ENCODE results near the gene CDKN2A. TPM values are rescaled to one million over a fixed set of nuclear protein-coding genes. Genes with fewer than 3 reads are reported as not detected.
A peak's percentile ranks its signal among the peaks of the same experiment; 100 is the strongest.

The CDKN2A gene
- total and polyA plus RNA-seq, 7 experiments from 2014 or later = 0.43 to 21.7 (median 0.95) TPM; not detected in 2

DNA sequence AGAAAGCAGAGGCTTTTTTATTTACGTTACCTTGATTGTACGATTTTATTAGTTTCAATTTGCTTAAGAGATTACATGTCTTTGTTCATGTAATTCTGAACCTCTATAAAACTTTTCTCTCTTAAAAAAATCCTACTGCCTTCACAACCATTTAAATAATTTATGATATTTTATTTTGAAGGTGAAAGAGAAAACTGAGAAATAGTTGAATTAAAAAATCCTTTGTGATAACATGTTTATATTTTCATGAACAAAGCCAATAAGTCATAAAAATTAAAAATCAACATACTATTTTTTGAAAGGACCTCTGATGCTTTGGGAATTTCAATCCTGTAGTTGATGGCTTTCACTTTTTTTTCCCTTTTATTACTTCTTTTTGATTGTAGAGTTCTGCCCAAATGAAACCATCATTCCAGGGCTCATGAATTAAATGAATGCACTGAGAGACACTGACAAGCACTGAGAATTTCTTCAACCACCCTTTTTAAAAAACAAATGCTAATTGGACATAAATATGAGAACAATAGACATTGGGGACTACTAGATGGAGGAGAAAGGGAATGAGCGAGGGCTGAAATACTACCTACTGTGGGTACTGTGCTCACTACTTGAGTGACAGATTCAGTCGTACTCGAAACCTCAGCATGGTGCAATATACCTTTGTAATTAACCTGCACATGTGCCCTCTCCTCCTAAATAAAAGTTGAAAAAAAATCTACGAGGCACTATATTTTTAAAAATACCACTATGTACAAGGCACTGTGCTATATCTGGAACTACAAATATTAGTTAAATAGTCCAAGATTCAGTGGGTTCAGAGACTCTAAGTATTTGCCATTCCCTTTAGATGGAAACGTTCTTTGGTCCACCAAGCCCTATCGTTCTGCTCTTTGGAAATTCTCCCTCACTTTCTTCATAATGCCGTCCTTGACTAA is 5.9 kb downstream of the CDKN2A start:
- H3K4me3 ChIP-seq (ENCODE audit: low read length) = no peak overlapping the region
- H3K4me1 ChIP-seq (ENCODE audit: control insufficient read depth in 2 of 2, insufficient read depth in 2 of 2, low read length in 2 of 2) = peaks cover under 1 to 7% of the 10 kb centered on the region in 2 donors
- no peak overlapping the region for H3K27ac Mint-ChIP-seq
- peaks cover 0 to 28% (median 6%) of the 10 kb centered on the region in 11 donors for H3K9me3 Mint-ChIP-seq
- H3K9me3 ChIP-seq (ENCODE audit: control insufficient read depth in 2 of 3, low read length in 3 of 3) = peaks cover 0 to 9% (median 0%) of the 10 kb centered on the region in 3 experiments
- no peak for ATAC-seq
- POLR2A ChIA-PET = no interaction called here
- peaks cover 0 to 24% (median 5%) of the 10 kb centered on the region in 5 donors for H3K36me3 Mint-ChIP-seq
- CTCF ChIA-PET = no interaction called here
- peaks cover 0 to 46% of the 10 kb centered on the region in 2 donors for H3K27me3 ChIP-seq (ENCODE audit: control insufficient read depth in 2 of 2, insufficient read depth in 2 of 2, low read length in 2 of 2)
- H3K27me3 Mint-ChIP-seq = peaks cover 58 to 79% (median 72%) of the 10 kb centered on the region in 5 donors
- intact Hi-C loops (cut with micrococcal nuclease) = loop anchor here in 1 of 2 donors (1.0 kb wide), 1 partner anchor 21 kb away; no protein-coding TSS in a partner anchor
- H3K36me3 ChIP-seq (ENCODE audit: control insufficient read depth in 2 of 3, insufficient read depth in 3 of 3, low read length in 3 of 3) = no peaks in the 10 kb centered on the region
- H3K4me1 Mint-ChIP-seq = peaks cover 0 to 26% (median 2%) of the 10 kb centered on the region in 7 donors
- no peak for DNase-seq
- peak overlapping the region in 1 of 10 donors; percentile 11 for H3K4me3 Mint-ChIP-seq
- no peak overlapping the region for H3K27ac ChIP-seq (ENCODE audit: low read depth, low read length)

DNA sequence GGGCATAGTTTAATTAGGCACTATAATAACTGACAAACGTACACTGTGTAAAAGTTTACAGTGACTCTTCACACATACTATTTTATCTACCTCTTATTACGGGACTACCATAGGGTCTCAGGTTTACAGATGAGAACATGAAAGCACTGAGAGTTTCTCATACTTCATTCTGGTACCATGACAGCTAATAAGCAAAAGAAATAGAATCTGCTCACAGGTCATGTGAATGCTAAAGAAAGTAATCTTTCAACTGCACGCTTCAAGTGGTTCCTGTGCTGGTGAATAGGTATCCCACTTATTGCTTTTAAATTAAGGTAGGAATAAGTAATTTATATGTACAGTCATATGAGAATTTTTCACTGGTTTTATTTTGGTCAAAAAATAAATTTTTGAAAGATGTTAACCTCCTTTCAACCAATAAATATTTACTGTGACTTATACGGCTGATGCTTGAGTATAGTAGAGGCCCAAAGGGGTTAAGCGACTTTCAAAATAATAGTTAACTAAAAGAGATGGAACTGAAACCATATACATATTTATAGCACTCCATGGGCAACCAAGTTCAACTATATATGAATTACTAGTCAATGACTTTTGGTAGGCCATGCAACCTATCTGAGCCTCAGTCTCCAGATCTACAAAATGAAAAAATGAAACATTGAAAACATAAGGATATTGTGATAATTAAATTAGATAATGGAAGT is 8.1 kb downstream of the CDKN2A start:
- no peaks in the 10 kb centered on the region for H3K4me1 ChIP-seq (ENCODE audit: control insufficient read depth in 2 of 2, insufficient read depth in 2 of 2, low read length in 2 of 2)
- H3K9me3 Mint-ChIP-seq = peaks cover 0 to 28% (median 6%) of the 10 kb centered on the region in 11 donors
- H3K4me3 Mint-ChIP-seq = no peak overlapping the region
- H3K27ac Mint-ChIP-seq = no peak overlapping the region
- H3K4me1 Mint-ChIP-seq = peaks cover 0 to 17% (median 0%) of the 10 kb centered on the region in 7 donors
- DNase-seq (no peak), ATAC-seq (no peak)
- peaks cover 0 to 20% (median 5%) of the 10 kb centered on the region in 5 donors for H3K36me3 Mint-ChIP-seq
- no peak overlapping the region for H3K4me3 ChIP-seq (ENCODE audit: low read length)
- no peak overlapping the region for H3K27ac ChIP-seq (ENCODE audit: low read depth, low read length)
- intact Hi-C loops (cut with micrococcal nuclease) = no loop called here
- POLR2A ChIA-PET = no interaction called here
- H3K27me3 ChIP-seq (ENCODE audit: control insufficient read depth in 2 of 2, insufficient read depth in 2 of 2, low read length in 2 of 2) = peaks cover 0 to 37% of the 10 kb centered on the region in 2 donors
- CTCF ChIA-PET = interaction anchor here (0.6 to 0.7 kb wide), 2 partner anchors 231 to 939 kb away, joined by 3 to 4 read pairs; no protein-coding TSS in a partner anchor
- H3K27me3 Mint-ChIP-seq = peaks cover 79 to 94% (median 86%) of the 10 kb centered on the region in 5 donors
- peaks cover 0 to 9% (median 0%) of the 10 kb centered on the region in 3 experiments for H3K9me3 ChIP-seq (ENCODE audit: control insufficient read depth in 2 of 3, low read length in 3 of 3)
- H3K36me3 ChIP-seq (ENCODE audit: control insufficient read depth in 2 of 3, insufficient read depth in 3 of 3, low read length in 3 of 3) = no peaks in the 10 kb centered on the region

DNA sequence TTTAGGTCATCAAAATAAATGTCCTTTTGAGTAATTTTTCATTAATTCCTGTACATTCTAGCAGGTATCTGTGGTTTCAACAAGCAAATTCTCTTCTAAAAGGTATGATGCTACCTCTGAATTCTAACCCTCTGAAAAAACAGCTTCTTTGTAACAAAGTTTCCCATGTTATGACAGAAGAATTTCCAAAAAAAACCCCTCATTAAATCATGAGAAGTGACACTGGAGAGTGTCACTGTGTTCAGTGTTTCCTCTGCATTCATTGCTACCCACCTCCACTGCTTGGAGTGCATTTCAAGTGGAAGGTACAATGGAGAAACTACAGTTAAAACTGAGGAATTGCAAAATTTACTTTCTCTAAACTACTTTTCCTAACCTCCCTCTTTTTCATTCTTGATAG is 10.1 kb downstream of the CDKN2A start:
- Histone ChIP-seq H3K27me3 (ENCODE audit: control insufficient read depth in 2 of 2, insufficient read depth in 2 of 2, low read length in 2 of 2) (peaks cover 0 to 28% of the 10 kb centered on the region in 2 donors), H3K9me3 (ENCODE audit: control insufficient read depth in 2 of 3, low read length in 3 of 3) (no peaks in the 10 kb centered on the region), H3K27ac (ENCODE audit: low read depth, low read length) (no peak overlapping the region), H3K4me1 (ENCODE audit: control insufficient read depth in 2 of 2, insufficient read depth in 2 of 2, low read length in 2 of 2) (no peaks in the 10 kb centered on the region), H3K36me3 (ENCODE audit: control insufficient read depth in 2 of 3, insufficient read depth in 3 of 3, low read length in 3 of 3) (no peaks in the 10 kb centered on the region), H3K4me3 (ENCODE audit: low read length) (no peak overlapping the region)
- intact Hi-C loops (cut with micrococcal nuclease) = no loop called here
- Mint-ChIP-seq H3K4me1 (peaks cover 0 to 11% (median 0%) of the 10 kb centered on the region in 7 donors), H3K4me3 (no peak overlapping the region), H3K27me3 (peaks cover 73 to 94% (median 82%) of the 10 kb centered on the region in 5 donors), H3K36me3 (peaks cover 0 to 8% (median 0%) of the 10 kb centered on the region in 5 donors), H3K27ac (no peak overlapping the region), H3K9me3 (peaks cover 0 to 19% (median 5%) of the 10 kb centered on the region in 11 donors)
- DNase-seq = no peak
- CTCF ChIA-PET = no interaction called here
- ATAC-seq = no peak
- POLR2A ChIA-PET = no interaction called here

DNA sequence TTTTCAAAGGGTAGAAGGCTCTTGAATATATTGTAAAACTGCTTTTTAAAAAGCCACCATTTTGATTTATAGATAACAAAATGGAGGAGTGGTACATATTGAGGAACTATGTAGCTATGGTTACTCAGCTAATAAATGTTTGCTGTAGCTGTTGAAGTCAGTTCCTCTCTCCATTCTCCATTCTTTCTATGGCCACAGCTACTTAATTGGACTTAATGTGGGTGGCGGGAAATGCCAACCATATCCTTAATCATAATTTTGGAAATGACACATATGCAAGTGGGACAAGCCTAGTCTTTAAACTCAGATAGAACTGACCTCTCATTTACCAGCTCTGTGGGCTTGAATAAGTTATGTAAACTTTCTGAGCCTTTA is 10.6 kb downstream of the CDKN2A start:
- H3K27ac ChIP-seq (ENCODE audit: low read depth, low read length) = no peak overlapping the region
- intact Hi-C loops (cut with micrococcal nuclease) = no loop called here
- no peak overlapping the region for H3K4me3 Mint-ChIP-seq
- ATAC-seq (peak; percentile 54), DNase-seq (no peak)
- CTCF ChIA-PET = no interaction called here
- H3K36me3 ChIP-seq (ENCODE audit: control insufficient read depth in 2 of 3, insufficient read depth in 3 of 3, low read length in 3 of 3) = no peaks in the 10 kb centered on the region
- peaks cover 0 to 19% (median 7%) of the 10 kb centered on the region in 11 donors for H3K9me3 Mint-ChIP-seq
- H3K9me3 ChIP-seq (ENCODE audit: control insufficient read depth in 2 of 3, low read length in 3 of 3) = no peaks in the 10 kb centered on the region
- peaks cover 0 to 7% (median 0%) of the 10 kb centered on the region in 5 donors for H3K36me3 Mint-ChIP-seq
- POLR2A ChIA-PET = no interaction called here
- no peak overlapping the region for H3K27ac Mint-ChIP-seq
- H3K4me1 Mint-ChIP-seq = peaks cover 0 to 8% (median 0%) of the 10 kb centered on the region in 7 donors
- peaks cover 0 to 26% of the 10 kb centered on the region in 2 donors for H3K27me3 ChIP-seq (ENCODE audit: control insufficient read depth in 2 of 2, insufficient read depth in 2 of 2, low read length in 2 of 2)
- H3K4me3 ChIP-seq (ENCODE audit: low read length) = no peak overlapping the region
- H3K27me3 Mint-ChIP-seq = peaks cover 73 to 94% (median 82%) of the 10 kb centered on the region in 5 donors
- no peaks in the 10 kb centered on the region for H3K4me1 ChIP-seq (ENCODE audit: control insufficient read depth in 2 of 2, insufficient read depth in 2 of 2, low read length in 2 of 2)

DNA sequence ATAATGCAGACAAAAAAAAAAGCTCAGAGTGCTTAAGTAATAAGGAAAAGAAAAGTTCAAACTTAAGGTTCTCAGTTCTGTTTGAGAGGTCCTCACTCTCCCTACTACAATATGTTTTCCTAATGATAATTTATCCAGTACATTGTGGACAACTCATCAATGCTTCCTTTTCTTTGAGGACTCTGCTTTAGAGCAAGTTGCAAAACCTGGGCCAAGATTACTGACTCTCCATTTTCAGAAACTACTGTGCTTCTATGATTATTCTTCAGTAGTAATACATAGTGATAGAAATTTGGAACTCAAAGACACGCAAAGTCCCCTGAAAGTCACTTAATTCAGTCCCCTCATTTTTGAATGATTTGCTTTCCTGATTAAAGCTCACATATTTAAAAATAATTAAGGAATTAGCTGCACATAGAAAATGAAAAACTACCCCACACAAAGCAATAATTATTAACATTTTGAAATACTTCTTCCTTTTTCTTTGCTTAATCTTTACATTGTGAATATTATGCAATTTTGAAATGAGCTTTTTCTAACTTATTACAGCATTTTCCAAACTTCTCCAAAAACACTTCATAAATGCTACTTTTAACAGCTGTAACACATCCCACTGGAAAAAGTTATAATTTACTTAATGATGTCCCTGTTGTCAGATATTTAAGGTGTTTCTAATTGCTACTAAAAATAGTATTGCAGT is 11.2 kb downstream of the CDKN2A start:
- Histone ChIP-seq H3K9me3 (ENCODE audit: control insufficient read depth in 2 of 3, low read length in 3 of 3) (no peaks in the 10 kb centered on the region), H3K27me3 (ENCODE audit: control insufficient read depth in 2 of 2, insufficient read depth in 2 of 2, low read length in 2 of 2) (peaks cover 0 to 21% of the 10 kb centered on the region in 2 donors), H3K36me3 (ENCODE audit: control insufficient read depth in 2 of 3, insufficient read depth in 3 of 3, low read length in 3 of 3) (no peaks in the 10 kb centered on the region), H3K4me3 (ENCODE audit: low read length) (no peak overlapping the region), H3K27ac (ENCODE audit: low read depth, low read length) (no peak overlapping the region), H3K4me1 (ENCODE audit: control insufficient read depth in 2 of 2, insufficient read depth in 2 of 2, low read length in 2 of 2) (no peaks in the 10 kb centered on the region)
- Mint-ChIP-seq H3K27ac (no peak overlapping the region), H3K4me1 (peaks cover 0 to 5% (median 0%) of the 10 kb centered on the region in 7 donors), H3K27me3 (peaks cover 71 to 92% (median 79%) of the 10 kb centered on the region in 5 donors), H3K36me3 (peaks cover 0 to 4% (median 0%) of the 10 kb centered on the region in 5 donors), H3K9me3 (peaks cover 0 to 16% (median 5%) of the 10 kb centered on the region in 11 donors), H3K4me3 (no peak overlapping the region)
- ChIA-PET CTCF (no interaction called here), POLR2A (interaction anchor here (1.0 kb wide), 1 partner anchor 8 kb away, joined by 5 read pairs; no protein-coding TSS in a partner anchor)
- intact Hi-C loops (cut with micrococcal nuclease) = no loop called here
- ATAC-seq (no peak), DNase-seq (no peak)

DNA sequence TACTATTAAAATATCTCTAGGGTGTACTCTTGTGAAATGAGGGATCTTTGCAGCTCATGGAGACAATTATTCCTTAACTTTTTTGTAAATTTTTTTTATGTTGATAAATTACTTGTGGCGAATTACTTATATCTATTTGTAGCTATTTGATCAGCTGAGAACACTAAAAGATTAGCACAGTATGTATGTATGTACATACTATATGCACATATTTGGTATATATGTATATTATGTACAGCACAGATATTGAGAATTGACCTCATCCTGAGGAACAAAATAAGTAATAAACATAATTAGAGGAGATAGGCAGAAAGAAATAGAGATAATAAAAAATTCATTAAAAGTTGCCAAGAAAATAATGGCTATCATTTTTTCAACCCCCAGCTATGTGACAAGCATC is 11.8 kb downstream of the CDKN2A start:
- ATAC-seq (no peak), DNase-seq (no peak)
- no peaks in the 10 kb centered on the region for H3K9me3 ChIP-seq (ENCODE audit: control insufficient read depth in 2 of 3, low read length in 3 of 3)
- Mint-ChIP-seq H3K27me3 (peaks cover 72 to 93% (median 79%) of the 10 kb centered on the region in 5 donors), H3K4me1 (peaks cover 0 to 4% (median 0%) of the 10 kb centered on the region in 7 donors), H3K4me3 (no peak overlapping the region), H3K36me3 (peaks cover 0 to 4% (median 0%) of the 10 kb centered on the region in 5 donors), H3K9me3 (peaks cover 0 to 18% (median 5%) of the 10 kb centered on the region in 11 donors), H3K27ac (no peak overlapping the region)
- intact Hi-C loops (cut with micrococcal nuclease) = no loop called here
- H3K27me3 ChIP-seq (ENCODE audit: control insufficient read depth in 2 of 2, insufficient read depth in 2 of 2, low read length in 2 of 2) = peaks cover 2 to 23% of the 10 kb centered on the region in 2 donors
- H3K36me3 ChIP-seq (ENCODE audit: control insufficient read depth in 2 of 3, insufficient read depth in 3 of 3, low read length in 3 of 3) = no peaks in the 10 kb centered on the region
- CTCF ChIA-PET = no interaction called here
- no peak overlapping the region for H3K4me3 ChIP-seq (ENCODE audit: low read length)
- H3K4me1 ChIP-seq (ENCODE audit: control insufficient read depth in 2 of 2, insufficient read depth in 2 of 2, low read length in 2 of 2) = no peaks in the 10 kb centered on the region
- no peak overlapping the region for H3K27ac ChIP-seq (ENCODE audit: low read depth, low read length)
- POLR2A ChIA-PET = interaction anchor here (1.0 kb wide), 1 partner anchor 9 kb away, joined by 5 read pairs; no protein-coding TSS in a partner anchor
